Fibroblast of pulmonary artery (primary cell): ENCODE results near the gene C15orf61.
A peak's percentile ranks its signal among the peaks of the same experiment; 100 is the strongest.

ENCODE experiments used
- DNase-seq: peaks from one replicate; pipeline ENCODE4 v3.0.0-alpha.2; 2010; ENCODE audit warnings: low read depth
- H3K4me3 ChIP-seq: replicated peaks from 2 replicates; pipeline ENCODE4 v1.5.1; 2011; ENCODE audit warnings: low read depth, mild to moderate bottlenecking, control low read depth, low read length, moderate library complexity
- TF ChIP-seq, protein P1 (sequence below): IDR thresholded peaks from 2 replicates; pipeline ENCODE4 v1.5.1; 2011; ENCODE audit warnings: mild to moderate bottlenecking, control low read depth, low read length, inconsistent platforms; ENCODE audit errors: missing control alignments

Gene C15orf61

GRCh38 chr15:67521029-67521782, at the start of gene C15orf61:
TSS of gene C15orf61 (plus strand) at chr15:67521131. CDS start at chr15:67521249, 118 bp downstream.
- TF ChIP-seq, protein P1, sequence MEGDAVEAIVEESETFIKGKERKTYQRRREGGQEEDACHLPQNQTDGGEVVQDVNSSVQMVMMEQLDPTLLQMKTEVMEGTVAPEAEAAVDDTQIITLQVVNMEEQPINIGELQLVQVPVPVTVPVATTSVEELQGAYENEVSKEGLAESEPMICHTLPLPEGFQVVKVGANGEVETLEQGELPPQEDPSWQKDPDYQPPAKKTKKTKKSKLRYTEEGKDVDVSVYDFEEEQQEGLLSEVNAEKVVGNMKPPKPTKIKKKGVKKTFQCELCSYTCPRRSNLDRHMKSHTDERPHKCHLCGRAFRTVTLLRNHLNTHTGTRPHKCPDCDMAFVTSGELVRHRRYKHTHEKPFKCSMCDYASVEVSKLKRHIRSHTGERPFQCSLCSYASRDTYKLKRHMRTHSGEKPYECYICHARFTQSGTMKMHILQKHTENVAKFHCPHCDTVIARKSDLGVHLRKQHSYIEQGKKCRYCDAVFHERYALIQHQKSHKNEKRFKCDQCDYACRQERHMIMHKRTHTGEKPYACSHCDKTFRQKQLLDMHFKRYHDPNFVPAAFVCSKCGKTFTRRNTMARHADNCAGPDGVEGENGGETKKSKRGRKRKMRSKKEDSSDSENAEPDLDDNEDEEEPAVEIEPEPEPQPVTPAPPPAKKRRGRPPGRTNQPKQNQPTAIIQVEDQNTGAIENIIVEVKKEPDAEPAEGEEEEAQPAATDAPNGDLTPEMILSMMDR: no peak
- DNase-seq: peak; percentile 76
- H3K4me3 ChIP-seq: peak within 1 kb of the TSS; percentile 82

DNA sequence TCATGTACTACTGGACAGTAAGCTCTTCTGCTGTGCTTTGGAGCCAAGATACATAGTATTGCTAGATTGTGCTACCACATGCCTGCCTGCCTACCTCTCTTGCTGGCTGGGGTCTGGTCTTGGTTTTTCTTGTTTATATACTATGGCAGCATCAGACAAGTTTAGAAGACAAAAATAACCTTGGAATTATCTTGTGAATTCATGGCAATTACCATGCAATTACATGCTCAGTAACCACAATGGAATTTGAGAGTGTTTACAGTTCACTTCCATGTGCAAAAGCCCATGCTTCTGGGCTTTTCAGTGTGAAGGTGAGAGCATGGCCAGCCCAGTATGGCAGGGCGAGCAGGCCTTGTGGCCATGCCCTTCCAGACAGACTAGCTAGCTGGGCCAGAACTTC, 48.0 kb upstream of the C15orf61 start:
- DNase-seq: no peak

GRCh38 chr15:67474405-67475110, 46.4 kb upstream of the C15orf61 start:
- no peak for DNase-seq
- TF ChIP-seq, protein P1: no peak
- no peak overlapping the region for H3K4me3 ChIP-seq

More for the DNA sequence above, 48.0 kb upstream of the C15orf61 start:
- TF ChIP-seq, protein P1: no peak
- H3K4me3 ChIP-seq: no peak overlapping the region

DNA sequence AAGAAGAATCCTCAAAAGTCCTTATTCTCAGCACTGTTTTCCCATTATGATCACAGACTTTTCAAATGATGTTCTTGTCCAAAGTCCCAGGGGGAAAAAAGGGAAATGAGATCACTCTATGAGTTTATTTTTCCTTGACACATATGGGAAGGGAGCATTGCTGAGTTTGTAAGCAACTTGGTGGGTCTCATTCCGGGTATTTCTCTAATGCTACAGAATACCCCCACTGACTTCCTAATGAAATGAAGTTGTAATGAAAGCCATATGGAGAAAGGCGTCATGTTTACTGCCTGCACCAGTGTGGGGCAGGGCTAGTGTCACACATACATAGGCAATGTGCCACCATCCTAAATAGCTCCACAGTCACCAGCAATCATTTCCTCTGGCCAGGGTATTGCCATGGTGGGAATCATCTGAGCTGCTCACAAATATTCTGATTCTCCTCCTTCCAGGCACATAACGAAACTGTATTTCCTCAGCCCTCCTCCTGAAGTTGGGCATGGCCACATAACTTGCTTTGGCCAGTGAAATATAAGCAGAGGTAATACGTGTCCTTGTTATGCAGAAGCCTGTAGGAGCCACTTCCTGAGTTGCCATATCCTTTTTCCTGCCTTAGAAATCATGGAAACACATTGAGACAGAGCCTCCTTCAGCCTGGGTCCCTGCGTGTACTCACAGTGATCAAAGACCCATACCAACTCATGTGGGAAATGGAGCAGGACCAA, 41.0 kb upstream of the C15orf61 start:
- TF ChIP-seq, protein P1: no peak
- peak; percentile 7 for DNase-seq
- H3K4me3 ChIP-seq: no peak overlapping the region

- no peak overlapping the region for H3K4me3 ChIP-seq
- no peak for DNase-seq
- TF ChIP-seq, protein P1: no peak
Measured at GRCh38 chr15:67480741-67481140, 40.2 kb upstream of the C15orf61 start.

DNA sequence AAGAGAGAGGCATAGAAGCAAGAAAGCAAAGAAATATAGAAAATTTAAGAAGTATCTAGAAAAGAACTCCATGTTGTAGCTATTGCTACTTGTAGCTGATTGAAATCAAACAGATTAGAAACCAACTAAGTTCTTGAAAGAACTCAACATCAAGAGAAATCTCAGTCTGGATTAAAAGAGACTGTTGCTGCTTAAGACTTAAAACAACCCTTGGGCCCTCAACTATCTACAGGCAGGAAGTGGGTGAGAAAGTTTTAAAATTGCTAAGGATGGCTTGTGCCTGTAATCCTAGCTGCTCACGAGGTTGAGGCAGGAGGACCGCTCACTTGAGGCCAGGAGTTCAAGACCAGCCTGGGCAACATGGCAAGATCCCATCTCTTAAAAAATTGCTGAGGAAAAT, 39.3 kb upstream of the C15orf61 start:
- TF ChIP-seq, protein P1: no peak
- H3K4me3 ChIP-seq: no peak overlapping the region

More for the DNA sequence above, 39.3 kb upstream of the C15orf61 start:
- no peak for DNase-seq
